CD4-positive, alpha-beta T cell treated with Interleukin-21 for 1 hour (primary cell): ENCODE results near the gene RERE.
"Not testable (repeated sequence)": the region's sequence is repeated elsewhere in the genome, so short reads cannot be mapped to it uniquely, and the experiment has no call there.

Source experiments
- DNase-seq: peaks from one replicate; pipeline ENCODE4 v3.0.0-alpha.2; 2020

The RERE gene

DNA sequence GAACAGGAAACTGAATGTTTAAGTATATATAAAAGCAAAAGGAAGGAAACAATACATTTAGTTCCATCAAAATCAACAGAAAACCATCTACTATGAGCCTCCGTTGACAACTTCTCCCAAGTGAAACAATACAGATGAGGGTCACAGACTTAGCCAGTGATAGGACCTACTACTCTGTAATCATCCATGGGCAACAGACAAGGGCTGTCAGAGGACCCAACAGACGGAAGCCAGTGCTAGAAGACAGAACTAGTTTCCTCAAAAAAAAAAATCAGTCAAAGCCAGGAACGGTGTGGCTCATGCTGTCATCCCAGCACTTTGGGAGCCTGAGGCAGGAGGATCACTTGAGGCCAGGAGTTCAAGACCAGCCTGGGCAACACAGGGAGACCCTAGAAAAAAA is 20.6 kb downstream of the RERE start:
- no peak for DNase-seq

DNA sequence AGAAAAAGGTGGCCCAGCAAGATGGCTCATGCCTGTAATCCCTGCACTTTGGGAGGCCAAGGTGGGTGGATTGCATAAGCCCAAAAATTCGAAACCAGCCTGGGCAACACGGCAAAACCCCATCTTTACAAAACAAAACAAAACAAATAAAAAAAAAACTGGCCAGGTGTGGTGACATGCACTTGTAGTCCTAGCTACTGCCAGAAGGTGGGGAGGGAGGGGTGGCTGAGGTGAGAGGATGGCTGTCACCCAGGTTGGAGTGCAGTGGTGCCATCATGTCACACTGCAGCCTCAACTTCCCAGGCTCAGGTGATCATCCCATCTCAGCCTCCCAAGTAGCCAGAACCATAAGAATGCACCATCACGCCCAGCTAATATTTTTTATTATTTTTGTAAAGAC is 22.8 kb downstream of the RERE start:
- no peak for DNase-seq

DNA sequence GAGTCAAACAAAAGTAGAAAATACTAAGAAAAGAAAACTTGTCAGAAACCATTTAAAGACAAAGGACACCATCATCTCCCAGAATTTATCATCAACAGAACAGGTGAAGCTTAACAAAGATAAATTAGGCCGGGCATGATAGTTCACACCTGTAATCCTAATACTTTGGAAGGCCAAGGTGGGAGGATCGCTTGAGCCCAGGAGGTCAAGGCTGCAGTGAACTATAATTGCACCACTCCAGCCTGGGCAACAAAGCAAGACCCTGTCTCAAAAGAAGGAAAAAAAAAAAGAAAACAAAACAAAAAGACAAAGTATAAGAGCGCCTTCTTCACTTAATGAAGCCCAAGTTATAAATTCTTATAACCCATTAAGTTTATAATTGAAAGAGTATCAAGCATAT is 25.6 kb downstream of the RERE start:
- no peak for DNase-seq

DNA sequence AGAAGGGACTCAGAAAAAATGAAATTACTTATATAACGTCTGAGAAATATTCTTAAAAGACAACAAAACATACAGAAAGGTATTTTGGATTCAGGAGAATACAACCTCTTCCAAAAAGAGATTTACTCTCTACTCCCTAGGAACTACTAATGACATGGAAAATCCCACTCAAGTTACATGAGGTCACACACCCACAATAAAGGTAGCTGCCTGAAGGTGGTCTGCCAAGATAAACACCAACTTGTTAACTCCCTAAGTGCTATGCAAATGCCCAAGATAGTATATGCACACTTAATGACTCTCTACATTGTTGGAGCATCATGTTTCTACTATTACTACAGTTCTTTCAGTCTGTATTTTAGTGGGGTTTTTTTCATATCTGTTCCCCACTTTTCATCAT is 26.5 kb downstream of the RERE start:
- no peak for DNase-seq

DNA sequence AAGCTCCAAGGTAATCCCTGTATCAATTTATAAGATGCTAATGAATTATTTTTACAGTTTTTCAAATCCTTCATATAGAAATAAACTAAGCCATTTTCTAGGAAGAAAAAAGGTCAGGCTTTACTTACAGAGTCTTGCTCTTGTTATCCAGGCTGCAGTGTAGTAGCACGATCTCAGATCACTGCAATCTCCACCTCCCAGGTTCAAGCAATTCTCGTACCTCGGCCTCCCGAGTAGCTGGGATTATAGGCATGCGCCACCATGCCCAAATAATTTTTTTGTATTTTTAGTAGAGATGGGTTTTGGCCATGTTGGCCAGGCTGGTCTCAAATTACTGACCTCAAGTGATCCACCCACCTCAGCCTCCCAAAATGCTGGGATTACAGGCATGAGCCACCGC is 27.0 kb downstream of the RERE start:
- no peak for DNase-seq

DNA sequence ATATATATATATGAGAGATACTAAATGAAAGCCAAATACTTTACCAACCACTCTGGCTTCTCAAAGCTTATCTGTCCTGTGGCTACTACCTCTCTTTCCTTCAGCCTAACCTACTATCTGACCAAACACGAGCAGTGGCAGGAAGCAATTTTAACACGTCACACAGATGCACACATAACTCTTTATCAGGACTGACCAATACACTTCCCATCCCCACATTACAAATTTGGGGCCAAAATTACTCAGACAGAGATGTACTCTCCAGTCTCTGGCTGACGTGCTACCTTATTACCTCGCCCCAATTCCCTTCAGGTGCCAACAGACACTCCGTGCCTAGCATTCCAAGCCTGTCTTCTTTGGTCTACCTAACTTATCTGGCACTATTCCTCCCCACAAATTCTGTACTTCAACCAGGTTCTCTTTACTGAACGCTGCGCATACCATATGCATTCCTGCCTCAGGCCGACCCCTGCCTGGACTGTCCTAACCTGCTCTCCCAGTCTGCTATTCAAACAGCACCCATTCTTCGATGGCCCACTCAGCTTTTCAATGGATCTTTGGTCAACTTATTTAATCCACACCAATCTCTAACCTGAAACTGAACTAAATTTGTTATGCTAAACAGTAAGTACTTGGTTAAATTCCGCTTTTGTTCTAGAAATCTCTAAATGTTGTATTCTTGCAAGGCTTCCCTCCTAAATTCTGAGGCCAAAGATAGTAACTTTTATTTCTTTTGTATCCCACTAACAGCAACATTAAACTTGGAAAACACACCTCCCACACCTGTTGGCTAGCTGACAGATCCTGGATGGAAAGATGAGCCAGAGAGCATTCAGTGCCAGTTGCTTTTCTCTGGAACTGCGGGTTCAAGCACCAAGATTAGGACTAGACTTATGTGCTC is 27.9 kb downstream of the RERE start:
- no peak for DNase-seq

DNA sequence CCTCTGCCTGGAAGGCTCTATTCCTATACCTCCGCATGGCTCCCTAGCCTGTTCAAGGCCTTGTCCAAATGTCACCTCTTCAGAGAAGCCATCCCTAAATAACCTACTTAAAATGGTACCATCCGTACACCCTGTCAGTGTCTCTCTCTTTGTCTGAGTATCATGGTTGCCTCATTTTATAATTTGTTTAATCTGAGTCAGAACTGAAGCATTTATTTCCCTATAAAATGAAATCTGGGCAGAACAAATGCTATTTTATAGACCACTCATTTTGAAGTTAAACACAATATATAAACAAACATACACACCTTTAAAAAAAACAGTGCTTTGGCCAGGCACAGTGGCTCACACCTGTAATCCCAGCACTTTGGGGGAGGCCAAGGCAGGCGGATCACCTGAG is 30.2 kb downstream of the RERE start:
- DNase-seq = no peak

DNA sequence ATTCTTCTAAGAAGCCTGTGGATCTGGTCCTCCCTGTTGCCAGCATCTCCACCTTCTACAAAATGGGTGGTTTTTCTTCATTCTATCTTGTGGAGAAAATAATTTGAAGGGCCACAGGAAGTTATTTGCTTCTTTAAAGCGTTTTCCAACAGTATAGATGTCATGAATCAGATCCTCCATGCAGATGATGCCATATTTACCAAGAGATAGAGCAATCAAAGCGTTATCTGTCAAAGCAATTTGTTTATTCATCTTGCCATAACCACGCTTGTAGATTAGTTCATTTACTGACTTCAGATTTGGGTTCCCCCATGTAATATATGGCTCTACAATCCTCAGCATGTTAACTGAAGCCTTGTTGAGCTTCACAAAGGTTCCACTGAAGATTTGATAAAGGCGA is 31.2 kb downstream of the RERE start:
- DNase-seq = not testable (repeated sequence)

DNA sequence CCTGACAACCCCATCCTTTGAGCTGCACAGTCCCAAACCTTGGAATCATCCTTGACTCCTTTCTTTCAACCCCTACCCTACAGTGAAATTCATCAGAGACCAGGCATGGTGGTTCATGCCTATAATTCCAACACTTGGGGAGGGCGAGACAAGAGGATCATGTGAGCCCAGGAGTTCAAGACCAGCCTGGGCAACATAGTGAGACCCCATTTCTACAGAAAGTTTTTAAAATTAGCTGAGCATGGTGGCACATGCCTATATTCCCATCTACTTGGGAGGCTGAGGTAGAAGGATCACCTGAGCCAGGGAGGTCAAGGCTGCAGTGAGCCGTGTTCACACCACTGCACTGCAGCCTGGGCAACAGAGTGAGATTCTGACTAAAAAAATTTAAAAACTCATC is 34.5 kb downstream of the RERE start:
- no peak for DNase-seq

DNA sequence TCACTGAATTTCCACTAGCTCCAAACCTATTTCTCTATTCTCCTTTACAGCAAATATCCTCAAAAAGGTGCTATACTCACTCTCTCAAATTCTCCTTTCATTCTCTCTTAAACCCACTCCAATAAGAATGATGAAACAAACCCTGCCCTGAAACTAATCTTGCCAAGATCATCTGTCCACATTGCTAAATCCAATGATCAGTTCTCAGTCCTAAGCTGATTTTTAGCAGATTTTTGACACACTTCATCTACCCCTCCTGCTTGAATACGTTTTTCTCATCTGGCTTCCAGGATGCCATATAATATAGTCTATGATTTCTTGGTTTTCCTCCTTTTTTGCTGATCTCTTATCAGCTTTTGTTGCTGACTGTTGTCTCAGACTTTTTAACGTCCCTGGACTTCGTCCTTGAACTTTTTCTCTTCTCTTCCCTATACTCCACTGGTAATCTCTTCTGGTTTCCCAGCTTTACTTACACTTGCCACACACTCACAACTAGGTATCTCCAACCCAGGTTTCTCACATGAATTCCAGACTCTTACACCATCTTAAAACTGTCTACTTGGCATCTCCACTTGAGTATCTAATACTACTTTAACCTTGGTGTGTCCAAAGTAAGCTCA is 35.3 kb downstream of the RERE start:
- DNase-seq = no peak

DNA sequence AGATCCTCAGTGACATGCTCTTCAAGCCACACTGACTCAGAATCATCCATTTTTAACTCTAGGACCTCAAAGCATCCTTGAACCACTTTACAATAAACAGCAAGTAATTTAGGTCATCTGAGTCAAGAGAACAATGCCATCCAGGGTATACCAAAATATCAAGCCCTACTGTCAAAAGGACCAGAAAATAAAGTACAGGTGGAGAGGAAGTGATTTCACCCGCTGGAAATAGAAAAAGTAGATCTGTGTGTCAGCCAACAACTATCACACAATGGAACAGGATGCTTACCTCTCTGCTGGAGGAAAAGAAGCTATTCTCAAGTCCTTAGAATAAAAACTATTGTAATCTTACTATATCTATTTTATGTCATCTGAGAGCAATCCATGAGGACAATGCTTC is 37.0 kb downstream of the RERE start:
- no peak for DNase-seq

DNA sequence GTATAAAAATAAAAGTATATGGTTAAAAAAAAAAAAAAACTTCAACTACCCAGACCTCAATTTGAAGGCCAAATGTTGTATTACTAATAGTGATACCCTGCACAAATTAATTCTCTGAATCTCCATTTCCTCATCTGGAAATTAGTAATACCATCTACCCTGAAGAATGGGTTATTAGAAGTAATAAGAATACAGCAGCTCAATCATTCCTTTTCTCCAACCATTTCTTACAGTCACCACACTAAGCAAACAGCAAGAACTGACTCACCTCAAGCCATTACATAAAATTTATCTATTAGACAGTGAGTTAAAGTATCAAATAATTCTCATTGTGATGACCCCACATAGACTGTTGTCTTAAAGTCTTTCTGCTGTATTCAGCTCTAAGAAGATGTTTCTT is 39.6 kb downstream of the RERE start:
- DNase-seq = no peak

DNA sequence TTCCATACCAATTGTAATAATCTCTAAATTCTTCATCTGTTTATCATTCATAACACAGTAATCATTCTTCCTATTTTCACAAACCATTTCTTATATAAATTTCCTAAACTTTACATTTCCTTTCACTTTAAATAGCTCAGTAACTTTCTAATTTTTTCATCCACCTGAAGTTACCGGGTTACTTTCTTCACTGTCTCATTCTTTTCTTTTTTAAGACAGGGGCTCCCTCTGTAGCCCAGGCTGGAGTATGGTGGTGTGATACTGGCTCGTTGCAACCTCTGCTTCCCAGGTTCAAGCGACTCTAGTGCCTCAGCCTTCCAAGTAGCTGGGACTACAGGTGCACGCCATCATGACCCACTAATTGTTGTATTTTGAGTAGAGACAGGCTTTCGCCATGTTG is 41.3 kb downstream of the RERE start:
- DNase-seq = no peak

DNA sequence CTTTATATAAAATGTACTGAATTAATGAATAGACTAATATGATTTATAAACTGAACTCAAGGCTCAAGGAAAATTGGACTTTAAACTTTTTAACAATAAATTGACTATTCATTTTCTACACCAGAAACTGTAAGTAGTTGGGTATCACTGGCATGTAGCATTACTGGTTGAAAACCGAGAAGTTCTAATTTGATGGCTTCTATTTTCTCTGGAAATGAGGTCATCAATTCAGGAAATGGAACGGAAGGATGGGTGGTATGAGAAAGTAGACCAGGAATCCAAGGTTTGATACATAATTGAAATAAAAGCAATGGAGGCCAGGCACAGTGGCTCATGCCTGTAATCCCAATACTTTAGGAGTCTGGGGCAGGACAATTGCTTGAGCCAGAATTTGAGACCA is 50.4 kb downstream of the RERE start:
- no peak for DNase-seq

DNA sequence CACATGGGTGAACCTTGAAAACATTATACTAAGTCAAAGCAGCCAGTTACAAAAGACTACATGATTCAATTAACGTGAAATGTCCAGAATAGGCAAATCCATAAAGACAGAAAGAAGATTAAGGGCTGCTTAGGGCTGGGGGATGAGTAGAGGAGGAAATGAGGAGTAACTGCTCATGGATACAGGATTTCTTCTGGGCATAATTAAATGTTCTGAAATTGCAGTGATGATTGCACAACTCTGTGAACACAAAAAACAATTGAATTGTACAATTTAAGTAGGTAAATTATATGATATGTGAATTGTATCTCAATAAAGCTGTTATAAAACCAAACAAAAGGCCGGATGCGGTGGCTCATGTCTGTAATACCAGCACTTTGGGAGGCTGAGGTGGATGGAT is 52.2 kb downstream of the RERE start:
- DNase-seq = no peak

DNA sequence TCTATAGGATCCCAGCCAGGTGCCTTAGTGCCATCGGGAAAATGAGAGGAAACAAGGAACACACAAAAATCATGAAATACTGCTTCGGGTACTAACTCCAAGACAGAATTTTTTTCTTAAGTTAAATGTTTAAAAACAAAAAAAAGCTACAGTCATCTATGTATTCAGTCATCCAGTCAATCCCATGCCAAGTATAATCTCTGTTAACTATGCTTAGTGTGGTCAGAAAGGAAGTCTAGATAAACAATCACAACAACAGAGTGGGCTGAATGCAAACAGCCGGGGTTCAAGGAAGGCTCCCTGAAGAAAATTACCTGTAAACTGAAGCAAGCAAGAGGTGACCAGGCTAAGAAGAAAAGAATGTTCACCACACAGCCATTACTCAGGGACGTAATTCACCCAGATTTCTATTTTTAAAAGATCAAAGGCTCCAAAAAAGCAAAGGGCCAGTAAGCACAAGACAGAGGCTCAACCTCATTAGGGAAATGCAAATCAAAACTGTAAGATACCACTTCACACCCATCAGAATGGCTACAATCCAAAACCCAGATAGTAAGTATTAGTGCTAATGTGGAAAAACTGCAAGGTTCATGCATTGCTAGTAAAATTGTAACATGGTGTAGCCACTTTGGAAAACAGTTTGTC is 53.0 kb downstream of the RERE start:
- DNase-seq = no peak

DNA sequence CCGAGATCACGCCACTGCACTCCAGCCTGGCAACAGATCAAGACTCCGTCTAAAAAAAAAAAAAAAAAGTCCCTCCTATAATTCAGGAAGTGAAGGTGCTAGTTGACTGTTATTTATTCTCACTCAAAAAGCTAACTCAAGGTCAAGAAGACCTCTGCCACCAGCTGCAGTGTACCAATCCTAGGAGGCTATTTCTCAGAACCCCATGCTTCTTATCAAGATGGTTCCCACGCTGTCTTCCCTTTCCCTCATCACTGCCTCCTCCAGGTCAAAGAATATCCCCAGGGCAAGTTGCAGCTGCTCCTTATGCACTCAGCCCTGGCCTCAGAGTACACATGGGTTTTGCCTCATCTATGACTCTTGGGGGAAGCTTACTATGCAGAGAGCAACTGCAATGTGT is 53.6 kb downstream of the RERE start:
- no peak for DNase-seq

DNA sequence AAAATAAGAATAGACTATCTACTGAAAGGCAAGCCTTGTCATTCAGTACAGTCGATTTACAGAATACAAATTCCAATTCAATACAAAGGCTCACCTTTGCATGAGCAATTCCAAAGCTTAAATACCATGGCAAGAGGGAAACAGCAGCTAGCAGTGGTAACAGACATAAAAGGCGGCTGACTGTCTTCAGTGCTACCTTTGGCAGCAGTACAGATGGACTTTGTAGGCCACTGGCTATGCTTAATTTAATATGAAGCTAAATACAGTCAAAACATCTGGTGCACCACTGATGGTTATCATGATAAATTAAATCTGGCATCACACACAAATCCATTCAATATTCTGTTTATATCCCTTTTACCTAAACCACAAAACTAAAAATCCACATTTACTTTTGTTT is 62.4 kb downstream of the RERE start:
- DNase-seq = no peak

DNA sequence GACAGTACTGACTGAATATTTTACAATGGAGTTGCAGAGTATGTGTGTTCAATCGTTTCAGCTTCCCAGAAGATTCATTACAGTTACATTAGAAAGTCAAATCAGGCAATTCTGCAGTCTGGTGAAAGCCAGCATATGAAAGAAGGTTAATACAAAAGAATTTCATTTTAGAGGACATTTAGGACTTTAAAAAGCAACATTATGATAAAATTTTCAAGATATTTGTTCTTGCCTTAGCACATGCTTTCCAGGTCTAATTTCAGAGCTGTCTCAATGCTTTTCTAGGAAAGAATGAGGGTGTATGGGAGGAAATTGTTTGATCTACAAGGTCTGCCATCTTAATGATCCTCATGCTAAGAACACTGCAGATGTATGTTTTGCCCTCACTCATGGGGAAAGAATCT is 63.2 kb downstream of the RERE start:
- no peak for DNase-seq

DNA sequence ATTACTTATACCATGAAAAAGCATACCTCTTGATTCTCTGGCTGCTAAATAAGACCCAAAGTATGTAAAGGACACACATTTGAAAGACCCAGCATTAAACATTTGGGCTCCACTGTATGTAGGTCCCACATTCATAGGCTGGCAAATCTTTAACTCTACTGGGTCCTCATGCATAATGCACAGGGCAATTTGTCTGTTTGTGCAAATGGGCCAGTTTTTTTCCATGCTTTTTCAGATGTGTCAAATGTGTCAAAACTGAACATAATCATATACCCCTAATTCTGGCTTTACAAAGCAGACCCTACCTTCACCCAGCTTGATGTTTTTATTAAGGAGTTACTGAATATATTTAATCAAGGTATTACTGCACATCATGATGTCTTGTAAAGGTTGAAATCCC is 63.7 kb downstream of the RERE start:
- DNase-seq = no peak

DNA sequence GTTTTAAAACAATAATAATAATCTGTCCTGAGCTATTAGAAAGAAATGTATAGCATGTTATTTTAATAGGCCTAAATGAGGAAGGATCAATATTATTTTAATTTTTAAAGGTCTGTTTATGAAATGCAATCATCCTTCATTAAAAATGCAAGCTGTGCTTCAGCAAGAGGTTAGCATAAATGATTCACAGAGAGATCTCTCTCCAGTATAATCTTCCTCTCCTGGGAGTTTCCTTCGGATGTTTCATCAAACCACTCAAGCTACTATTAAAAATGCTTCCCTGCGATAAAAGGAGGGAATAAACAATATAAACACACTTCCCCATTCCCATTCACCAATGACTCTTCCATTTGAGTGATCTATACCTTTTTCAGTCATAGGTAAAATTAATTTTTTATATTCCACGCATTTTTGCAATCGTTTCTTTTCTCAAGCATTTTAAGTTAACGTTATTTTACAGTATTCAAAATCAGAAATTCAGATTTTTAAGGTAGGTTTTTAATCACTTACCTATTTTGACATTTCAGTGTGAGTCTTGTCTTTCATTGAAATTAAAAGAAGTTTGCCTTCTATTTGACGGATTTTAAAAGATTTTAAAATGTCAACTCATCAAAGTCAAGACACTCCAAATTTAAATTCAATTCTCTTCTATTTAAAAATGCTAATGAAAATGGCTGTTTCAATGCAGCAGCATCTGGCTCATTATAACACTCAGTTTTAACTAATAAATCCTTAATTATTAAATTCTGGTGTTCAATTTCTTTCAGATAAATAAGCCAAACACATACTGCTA is 64.3 kb downstream of the RERE start:
- no peak for DNase-seq

DNA sequence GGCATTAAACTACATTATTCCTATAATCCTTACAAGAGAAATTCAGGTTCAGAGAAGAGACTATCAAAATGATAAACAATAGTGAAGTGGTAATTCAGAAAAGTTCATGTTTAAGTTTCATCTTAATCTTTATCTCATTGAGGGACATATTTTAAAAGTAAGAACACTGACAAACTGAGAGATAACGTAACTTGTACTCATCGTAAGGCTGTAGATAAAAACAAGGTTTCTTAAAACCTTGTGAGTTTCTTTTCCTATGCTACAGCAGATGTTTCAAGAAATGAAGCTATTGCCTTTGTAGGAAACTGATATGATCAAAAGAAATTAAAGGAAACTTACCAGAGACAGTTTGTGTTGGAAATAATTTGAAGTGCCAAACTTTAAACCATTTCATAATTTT is 65.0 kb downstream of the RERE start:
- DNase-seq = no peak

DNA sequence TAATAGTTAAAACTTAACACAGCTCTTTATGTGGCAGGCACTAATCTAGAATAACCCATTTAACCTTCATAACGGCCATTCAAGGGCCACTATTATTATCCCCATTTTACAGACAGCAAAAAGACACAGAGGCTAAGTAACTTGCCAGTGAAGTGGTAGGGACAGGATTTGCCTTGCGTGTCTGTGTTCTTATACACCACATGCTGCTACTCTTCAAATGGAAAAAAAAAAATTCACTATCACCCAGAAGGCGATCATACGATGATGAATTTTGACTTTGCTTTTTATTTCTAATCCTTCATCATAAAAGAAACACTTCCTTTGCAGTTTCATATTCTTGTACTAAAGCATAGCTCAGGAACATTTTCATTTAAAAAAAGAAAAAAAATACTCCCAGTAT is 65.5 kb downstream of the RERE start:
- no peak for DNase-seq
